Measurements from ENCODE around the gene IFT25. TPM values are rescaled to one million over a fixed set of nuclear protein-coding genes. Genes with fewer than 3 reads are reported as not detected.

IFT25 gene
- total and polyA plus RNA-seq, 2 donors (not counting 3 experiments of a cell fraction or from before 2014, with no cell fraction given), result 13.0 to 34.0 TPM

DNA sequence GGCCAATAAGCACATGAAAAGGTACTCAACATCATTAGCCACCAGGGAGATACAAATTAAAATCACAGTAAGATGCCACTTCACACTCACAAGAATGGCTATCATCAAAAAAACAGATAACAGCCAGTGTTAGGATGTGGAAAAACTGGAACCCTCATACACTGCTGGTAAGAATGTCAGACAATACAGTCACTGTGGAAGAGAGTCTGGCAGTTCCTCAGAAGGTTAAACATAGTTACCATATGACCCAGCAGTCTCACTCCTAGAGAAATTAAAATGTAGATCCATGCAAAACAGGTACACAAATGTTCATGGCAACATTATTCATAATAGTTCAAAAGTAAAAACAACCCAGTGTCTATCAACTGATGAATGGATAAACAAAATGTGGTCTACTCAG lies 39.2 kb upstream of the IFT25 start:
- Histone ChIP-seq H3K79me2 (ENCODE audit: control insufficient read depth, insufficient read depth, low read length) (no peaks in the 10 kb centered on the region), H3K27me3 (ENCODE audit: control insufficient read depth in 2 of 2, insufficient read depth in 2 of 2, low read length in 2 of 2) (no peaks in the 10 kb centered on the region), H3K4me2 (ENCODE audit: insufficient read depth, low read length) (no peak overlapping the region), H3K36me3 (ENCODE audit: control insufficient read depth in 2 of 2, extremely low read depth in 1 of 2, insufficient read depth in 2 of 2, low read length in 2 of 2) (no peaks in the 10 kb centered on the region), H3K27ac (ENCODE audit: insufficient read depth, low read depth, low read length) (no peak overlapping the region), H3K4me3 (replicated peaks in 1 of 3; ENCODE audit: insufficient read depth in 1 of 3, low read depth in 1 of 3, low read length in 3 of 3) (no peak overlapping the region), H3K9me1 (replicated peaks; ENCODE audit: control insufficient read depth, extremely low read depth, insufficient read depth, low read length) (no peaks in the 10 kb centered on the region), H2AFZ (ENCODE audit: low read depth, low read length) (no peak overlapping the region), H3K4me1 (ENCODE audit: control insufficient read depth, extremely low read depth, insufficient read depth, low read length) (peaks cover 5% of the 10 kb centered on the region), H3K9ac (replicated peaks; ENCODE audit: extremely low read depth, insufficient read depth, low read length) (no peak overlapping the region), H3K9me3 (replicated peaks; ENCODE audit: control insufficient read depth, insufficient read depth, low read length) (no peaks in the 10 kb centered on the region), H4K20me1 (replicated peaks; ENCODE audit: control insufficient read depth, extremely low read depth, insufficient read depth, low read length) (no peaks in the 10 kb centered on the region)
- no peak for DNase-seq (ENCODE audit: low read depth, low spot score)
- ChIA-PET POLR2A (no interaction called here), CTCF (no interaction called here)
- BruUV-seq (replicated peaks), result no TSS peak
- intact Hi-C loops (cut with micrococcal nuclease), result no loop called here
- no peak for TF ChIP-seq POLR2A (IDR thresholded peaks at IDR 0.05; ENCODE audit: low read depth, low read length)
- TF ChIP-seq MYC (IDR thresholded peaks at IDR 0.05; ENCODE audit: low read depth, low read length), result no peak
- TF ChIP-seq, protein P1, sequence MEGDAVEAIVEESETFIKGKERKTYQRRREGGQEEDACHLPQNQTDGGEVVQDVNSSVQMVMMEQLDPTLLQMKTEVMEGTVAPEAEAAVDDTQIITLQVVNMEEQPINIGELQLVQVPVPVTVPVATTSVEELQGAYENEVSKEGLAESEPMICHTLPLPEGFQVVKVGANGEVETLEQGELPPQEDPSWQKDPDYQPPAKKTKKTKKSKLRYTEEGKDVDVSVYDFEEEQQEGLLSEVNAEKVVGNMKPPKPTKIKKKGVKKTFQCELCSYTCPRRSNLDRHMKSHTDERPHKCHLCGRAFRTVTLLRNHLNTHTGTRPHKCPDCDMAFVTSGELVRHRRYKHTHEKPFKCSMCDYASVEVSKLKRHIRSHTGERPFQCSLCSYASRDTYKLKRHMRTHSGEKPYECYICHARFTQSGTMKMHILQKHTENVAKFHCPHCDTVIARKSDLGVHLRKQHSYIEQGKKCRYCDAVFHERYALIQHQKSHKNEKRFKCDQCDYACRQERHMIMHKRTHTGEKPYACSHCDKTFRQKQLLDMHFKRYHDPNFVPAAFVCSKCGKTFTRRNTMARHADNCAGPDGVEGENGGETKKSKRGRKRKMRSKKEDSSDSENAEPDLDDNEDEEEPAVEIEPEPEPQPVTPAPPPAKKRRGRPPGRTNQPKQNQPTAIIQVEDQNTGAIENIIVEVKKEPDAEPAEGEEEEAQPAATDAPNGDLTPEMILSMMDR (IDR thresholded peaks at IDR 0.05; ENCODE audit: extremely low read depth in 1 of 2, insufficient read depth in 1 of 2, low read depth in 1 of 2, low read length in 2 of 2), result no peak
- dilution Hi-C loops (cut with MboI; ENCODE audit: extremely low pct_ligation_motif_present, low sequenced_read_pairs), result no loop called here
- FAIRE-seq, result no peak

DNA sequence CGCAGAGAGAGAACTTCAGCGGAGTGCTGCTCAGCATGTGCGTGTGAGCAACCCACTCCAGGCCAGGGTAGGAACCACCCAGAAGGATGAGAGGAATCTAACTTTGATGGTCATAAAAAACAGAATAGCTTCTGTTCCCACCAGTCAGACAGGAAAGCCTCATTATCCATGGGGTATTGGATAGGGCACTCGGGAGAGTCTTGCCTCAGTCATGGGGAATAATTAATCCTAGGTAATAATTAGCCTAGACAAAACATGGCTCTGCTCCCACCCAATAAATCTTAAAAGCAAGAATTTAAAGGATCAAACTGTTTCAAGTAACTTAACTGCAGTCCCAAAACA lies 37.2 kb upstream of the IFT25 start:
- H3K4me3 ChIP-seq (replicated peaks in 1 of 3; ENCODE audit: insufficient read depth in 1 of 3, low read depth in 1 of 3, low read length in 3 of 3), result peak overlapping the region in 1 of 3 experiments; percentile 5
- H4K20me1 ChIP-seq (replicated peaks; ENCODE audit: control insufficient read depth, extremely low read depth, insufficient read depth, low read length), result no peaks in the 10 kb centered on the region
- H3K4me2 ChIP-seq (ENCODE audit: insufficient read depth, low read length), result peak overlapping the region; percentile 78
- H3K36me3 ChIP-seq (ENCODE audit: control insufficient read depth in 2 of 2, extremely low read depth in 1 of 2, insufficient read depth in 2 of 2, low read length in 2 of 2), result no peaks in the 10 kb centered on the region
- ChIA-PET POLR2A (no interaction called here), CTCF (interaction anchor here (1.4 kb wide), 1 partner anchor 9 kb away, joined by 5 read pairs; no protein-coding TSS in a partner anchor)
- H3K27ac ChIP-seq (ENCODE audit: insufficient read depth, low read depth, low read length), result no peak overlapping the region
- no peaks in the 10 kb centered on the region for H3K9me1 ChIP-seq (replicated peaks; ENCODE audit: control insufficient read depth, extremely low read depth, insufficient read depth, low read length)
- peaks cover 5% of the 10 kb centered on the region for H3K4me1 ChIP-seq (ENCODE audit: control insufficient read depth, extremely low read depth, insufficient read depth, low read length)
- no peaks in the 10 kb centered on the region for H3K79me2 ChIP-seq (ENCODE audit: control insufficient read depth, insufficient read depth, low read length)
- DNase-seq (ENCODE audit: low read depth, low spot score) (no peak), FAIRE-seq (no peak)
- TF ChIP-seq POLR2A (IDR thresholded peaks at IDR 0.05; ENCODE audit: low read depth, low read length), result no peak
- TF ChIP-seq MYC (IDR thresholded peaks at IDR 0.05; ENCODE audit: low read depth, low read length), result no peak
- TF ChIP-seq EZH2 (IDR thresholded peaks at IDR 0.05; ENCODE audit: borderline replicate concordance, low read depth, low read length, severe bottlenecking), result no peak
- TF ChIP-seq, protein P1 (IDR thresholded peaks at IDR 0.05; ENCODE audit: extremely low read depth in 1 of 2, insufficient read depth in 1 of 2, low read depth in 1 of 2, low read length in 2 of 2), result no peak
- TF ChIP-seq FOS (IDR thresholded peaks at IDR 0.05; ENCODE audit: borderline replicate concordance, insufficient read depth, low read length), result no peak
- no peak for TF ChIP-seq JUN (IDR thresholded peaks at IDR 0.05; ENCODE audit: borderline replicate concordance, insufficient read depth, insufficient read length, low read depth)
- TF ChIP-seq GATA2 (IDR thresholded peaks at IDR 0.05; ENCODE audit: insufficient read depth, insufficient read length, low read depth, low read length), result no peak
- TF ChIP-seq, protein P2, sequence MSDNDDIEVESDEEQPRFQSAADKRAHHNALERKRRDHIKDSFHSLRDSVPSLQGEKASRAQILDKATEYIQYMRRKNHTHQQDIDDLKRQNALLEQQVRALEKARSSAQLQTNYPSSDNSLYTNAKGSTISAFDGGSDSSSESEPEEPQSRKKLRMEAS (IDR thresholded peaks at IDR 0.05; ENCODE audit: insufficient read depth, insufficient read length), result no peak
- no peak for TF ChIP-seq POLR2AphosphoS5 (IDR thresholded peaks at IDR 0.05; ENCODE audit: insufficient read depth, low read depth, low read length)
- H3K9me3 ChIP-seq (replicated peaks; ENCODE audit: control insufficient read depth, insufficient read depth, low read length), result no peaks in the 10 kb centered on the region
- no TSS peak for BruUV-seq (replicated peaks)
- H3K9ac ChIP-seq (replicated peaks; ENCODE audit: extremely low read depth, insufficient read depth, low read length), result no peak overlapping the region
- H2AFZ ChIP-seq (ENCODE audit: low read depth, low read length), result peak overlapping the region; percentile 61
- intact Hi-C loops (cut with micrococcal nuclease) (no loop called here), dilution Hi-C loops (cut with MboI; ENCODE audit: extremely low pct_ligation_motif_present, low sequenced_read_pairs) (no loop called here)
- H3K27me3 ChIP-seq (ENCODE audit: control insufficient read depth in 2 of 2, insufficient read depth in 2 of 2, low read length in 2 of 2), result no peaks in the 10 kb centered on the region

Measured in endothelial cell of umbilical vein (primary cell).